Mucosa of stomach (tissue), 1 donor: ENCODE results near the gene ITGB3BP.
"Not testable (repeated sequence)": the region's sequence is repeated elsewhere in the genome, so short reads cannot be mapped to it uniquely, and the experiment has no call there.

ENCODE experiments used
- H3K27me3 ChIP-seq: one replicate; pipeline ENCODE4 v1.7.0; 2013; ENCODE audit warnings: mild to moderate bottlenecking, low read length; ENCODE audit not compliant: control insufficient read depth, insufficient read depth
- H3K36me3 ChIP-seq: one replicate; pipeline ENCODE4 v1.7.0; 2013; ENCODE audit warnings: low read length; ENCODE audit not compliant: control insufficient read depth, insufficient read depth
- H3K4me1 ChIP-seq: one replicate; pipeline ENCODE4 v1.7.0; 2013; ENCODE audit warnings: mild to moderate bottlenecking, low read length; ENCODE audit not compliant: control insufficient read depth, insufficient read depth
- H3K4me3 ChIP-seq: one replicate; pipeline ENCODE4 v1.7.0; 2013; ENCODE audit warnings: low read length
- H3K9ac ChIP-seq: one replicate; pipeline ENCODE4 v1.7.0; 2013; ENCODE audit warnings: mild to moderate bottlenecking, low read length, moderate library complexity
- H3K9me3 ChIP-seq: one replicate; pipeline ENCODE4 v1.7.0; 2013; ENCODE audit warnings: mild to moderate bottlenecking, low read length, moderate library complexity; ENCODE audit not compliant: control insufficient read depth
- donor health status: Pancreatic carcinoma.

The ITGB3BP gene

DNA sequence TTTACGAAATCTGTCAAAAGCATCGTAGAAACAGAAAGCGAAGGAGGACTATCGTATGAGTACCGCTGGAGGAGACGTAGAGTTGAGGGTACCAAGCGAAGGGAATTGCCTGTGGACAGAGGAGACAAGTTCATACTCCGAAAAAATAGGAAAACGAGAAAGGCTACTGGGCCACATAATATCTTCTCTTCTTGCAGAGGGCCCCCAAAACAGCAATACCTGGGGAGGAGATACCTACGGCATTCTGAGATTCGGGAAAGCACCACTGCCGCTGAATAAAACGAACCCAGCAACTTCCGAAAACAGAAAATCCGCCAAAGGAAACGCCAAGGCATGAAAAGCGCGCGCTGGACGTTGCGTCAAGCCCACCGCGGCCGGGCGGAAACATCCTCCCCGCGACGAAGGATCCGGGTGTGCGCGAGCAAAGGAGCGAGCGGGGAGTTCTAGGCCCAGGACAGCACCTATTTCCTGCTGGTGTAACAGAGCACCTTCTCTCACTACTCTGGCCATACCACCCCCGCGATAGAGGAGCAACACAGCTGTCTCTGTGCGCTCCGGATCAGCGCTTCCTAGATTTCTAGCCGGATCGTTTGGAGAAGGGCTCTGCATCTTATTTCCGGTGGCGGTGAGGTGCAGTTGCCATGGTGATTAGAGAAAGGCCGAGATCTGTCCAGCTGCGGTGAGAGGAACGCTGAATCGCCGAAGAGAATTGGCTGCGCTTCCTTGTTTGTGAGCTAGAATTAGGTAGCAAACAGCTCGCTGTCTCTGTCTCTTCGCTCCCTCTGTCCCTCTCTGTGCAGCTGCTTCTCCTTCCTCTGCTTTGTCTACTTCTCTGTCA is at the start of gene ITGB3BP, which contains the start of gene EFCAB7:
Gene ITGB3BP (minus strand): TSS at position 335 of the 838 bp plus-strand sequence. CDS start 92 bp downstream, at position 243.
Gene EFCAB7 (plus strand): TSS at position 635 of the 838 bp plus-strand sequence. CDS start 2,048 bp downstream, outside the sequence.
- Histone ChIP-seq H3K4me3 (peak within 1 kb of the TSS; percentile 75), H3K9me3 (no peaks in the 10 kb centered on the region), H3K9ac (peak within 1 kb of the TSS; percentile 81)

GRCh38 chr1:63572686-63573085 is 49.7 kb upstream of the ITGB3BP start:
- H3K27me3 ChIP-seq, H3K4me3 ChIP-seq: not testable (repeated sequence)

More for the DNA sequence above, at the start of gene ITGB3BP, which contains the start of gene EFCAB7:
- H3K4me1 ChIP-seq, result peaks cover 11% of the 10 kb centered on the region
- H3K27me3 ChIP-seq, result no peaks in the 10 kb centered on the region
- H3K36me3 ChIP-seq, result no peaks in the 10 kb centered on the region

GRCh38 chr1:63569640-63570316 is 46.8 kb upstream of the ITGB3BP start:
- H3K9ac ChIP-seq, result no peak overlapping the region
- H3K9me3 ChIP-seq, result no peaks in the 10 kb centered on the region
- H3K4me1 ChIP-seq, result no peaks in the 10 kb centered on the region
- H3K27me3 ChIP-seq, result no peaks in the 10 kb centered on the region
- no peaks in the 10 kb centered on the region for H3K36me3 ChIP-seq
- no peak overlapping the region for H3K4me3 ChIP-seq

More at GRCh38 chr1:63572686-63573085, 49.7 kb upstream of the ITGB3BP start:
- not testable (repeated sequence) for H3K9ac ChIP-seq, H3K4me1 ChIP-seq, H3K9me3 ChIP-seq, H3K36me3 ChIP-seq

DNA sequence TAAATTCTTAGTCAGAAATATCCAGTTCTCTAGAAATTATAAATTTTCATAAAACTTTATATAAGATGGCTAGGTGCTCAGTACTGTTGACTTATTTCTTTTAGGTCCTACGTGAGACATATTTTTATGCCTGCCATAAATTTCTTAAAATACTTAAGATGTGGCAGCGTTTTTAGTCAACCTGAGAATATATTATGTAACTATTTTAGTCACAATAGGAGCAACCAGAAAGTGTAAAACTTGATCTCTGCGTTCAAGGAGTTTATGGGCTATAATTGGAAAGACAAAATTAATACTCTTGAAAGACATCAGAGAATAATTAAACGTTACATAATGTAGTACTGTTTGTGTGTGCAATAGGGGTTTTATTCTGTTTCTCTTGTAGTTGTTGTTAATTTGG is 46.0 kb upstream of the ITGB3BP start:
- Histone ChIP-seq H3K4me3 (no peak overlapping the region), H3K9ac (no peak overlapping the region), H3K9me3 (no peaks in the 10 kb centered on the region), H3K27me3 (no peaks in the 10 kb centered on the region), H3K36me3 (no peaks in the 10 kb centered on the region), H3K4me1 (no peaks in the 10 kb centered on the region)

GRCh38 chr1:63563745-63564144 is 40.7 kb upstream of the ITGB3BP start:
- Histone ChIP-seq H3K9ac (no peak overlapping the region), H3K27me3 (no peaks in the 10 kb centered on the region)

GRCh38 chr1:63559357-63559756 is 36.3 kb upstream of the ITGB3BP start:
- Histone ChIP-seq H3K9me3 (no peaks in the 10 kb centered on the region), H3K9ac (no peak overlapping the region), H3K36me3 (no peaks in the 10 kb centered on the region), H3K27me3 (no peaks in the 10 kb centered on the region), H3K4me3 (no peak overlapping the region), H3K4me1 (no peaks in the 10 kb centered on the region)

More at GRCh38 chr1:63563745-63564144, 40.7 kb upstream of the ITGB3BP start:
- H3K4me1 ChIP-seq, result no peaks in the 10 kb centered on the region
- no peaks in the 10 kb centered on the region for H3K9me3 ChIP-seq
- H3K4me3 ChIP-seq, result no peak overlapping the region
- no peaks in the 10 kb centered on the region for H3K36me3 ChIP-seq

- Histone ChIP-seq H3K4me1 (no peaks in the 10 kb centered on the region), H3K9me3 (no peaks in the 10 kb centered on the region), H3K4me3 (no peak overlapping the region), H3K36me3 (no peaks in the 10 kb centered on the region), H3K27me3 (no peaks in the 10 kb centered on the region), H3K9ac (no peak overlapping the region)
These were observed 34.5 kb upstream of the ITGB3BP start for GRCh38 chr1:63557365-63557987.

DNA sequence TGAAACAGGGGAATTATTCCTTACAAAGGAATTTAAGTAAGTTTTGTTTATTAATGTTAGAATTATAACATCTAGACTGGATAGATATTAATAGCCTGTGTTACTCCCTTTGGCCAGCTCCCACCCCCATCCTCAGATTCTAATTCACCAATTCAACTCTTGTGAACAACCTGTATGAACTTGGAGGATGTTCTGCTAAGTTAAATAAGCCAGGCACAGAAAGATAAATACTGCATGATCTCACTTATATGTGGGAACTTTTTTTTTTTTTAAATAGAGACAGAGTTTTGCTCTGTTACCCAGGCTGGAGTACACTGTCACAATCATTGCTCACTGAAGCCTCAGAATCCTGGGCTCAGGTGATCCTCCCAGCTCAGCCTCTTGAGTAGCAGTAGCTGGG is 32.5 kb upstream of the ITGB3BP start:
- H3K36me3 ChIP-seq, result no peaks in the 10 kb centered on the region
- H3K4me3 ChIP-seq, result no peak overlapping the region
- no peaks in the 10 kb centered on the region for H3K27me3 ChIP-seq
- H3K9ac ChIP-seq, result no peak overlapping the region
- H3K4me1 ChIP-seq, result no peaks in the 10 kb centered on the region
- no peaks in the 10 kb centered on the region for H3K9me3 ChIP-seq

GRCh38 chr1:63548877-63549276 is 25.9 kb upstream of the ITGB3BP start:
- Histone ChIP-seq H3K9ac (no peak overlapping the region), H3K4me3 (no peak overlapping the region), H3K27me3 (no peaks in the 10 kb centered on the region), H3K4me1 (no peaks in the 10 kb centered on the region), H3K9me3 (no peaks in the 10 kb centered on the region), H3K36me3 (no peaks in the 10 kb centered on the region)

GRCh38 chr1:63548303-63548702 is 25.3 kb upstream of the ITGB3BP start:
- Histone ChIP-seq H3K27me3 (no peaks in the 10 kb centered on the region), H3K9ac (no peak overlapping the region), H3K4me1 (no peaks in the 10 kb centered on the region), H3K4me3 (no peak overlapping the region), H3K36me3 (no peaks in the 10 kb centered on the region), H3K9me3 (no peaks in the 10 kb centered on the region)

GRCh38 chr1:63547621-63548294 is 24.7 kb upstream of the ITGB3BP start:
- H3K36me3 ChIP-seq, result no peaks in the 10 kb centered on the region

More at GRCh38 chr1:63547621-63548294, 24.7 kb upstream of the ITGB3BP start:
- no peak overlapping the region for H3K9ac ChIP-seq
- no peaks in the 10 kb centered on the region for H3K9me3 ChIP-seq
- no peaks in the 10 kb centered on the region for H3K27me3 ChIP-seq
- no peaks in the 10 kb centered on the region for H3K4me1 ChIP-seq
- H3K4me3 ChIP-seq, result no peak overlapping the region
